ENCODE measurements around the gene TANK.

DNA sequence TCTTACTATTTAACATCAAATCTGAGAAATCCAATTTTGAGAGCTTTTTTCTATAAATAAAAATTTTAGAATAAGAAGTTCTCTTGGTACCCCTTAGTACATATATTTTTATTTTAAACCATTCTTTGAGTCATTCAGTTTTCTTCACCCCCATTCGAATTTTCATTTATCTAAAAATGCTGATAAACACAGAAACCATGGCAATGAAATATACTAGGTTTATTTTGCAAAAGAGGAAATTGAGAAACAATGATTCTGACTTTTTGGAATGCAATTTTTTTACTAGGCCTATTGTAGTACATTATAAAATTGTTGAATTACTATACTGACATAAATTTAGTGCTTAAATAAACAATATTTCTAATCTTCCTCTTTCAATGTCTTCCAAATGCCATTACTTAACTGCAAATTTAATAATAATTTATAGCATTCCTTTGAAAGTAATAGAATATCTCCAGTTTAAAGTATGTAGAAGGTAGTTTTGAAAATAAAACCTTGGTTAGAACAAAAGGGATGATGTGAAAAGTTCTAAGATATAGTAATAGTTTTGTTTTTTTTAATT lies 46.3 kb downstream of the TANK start:
- TF ChIP-seq POLR2AphosphoS5 (IDR thresholded peaks at IDR 0.05; ENCODE audit: low read depth) (no peak), CTCF (conservative IDR thresholded peaks at IDR 0.05; ENCODE audit: low read depth in 2 of 2) (no peak), EZH2 (IDR thresholded peaks at IDR 0.05; ENCODE audit: low read depth, unreplicated experiment) (no peak), CREB1 (CRISPR knock-in tag; IDR thresholded peaks at IDR 0.05; ENCODE audit: low read depth) (no peak), ZNF114 (CRISPR knock-in tag; IDR thresholded peaks at IDR 0.05) (no peak), STAT1 (IDR thresholded peaks at IDR 0.05; ENCODE audit: unreplicated experiment) (no peak), EZH2phosphoT487 (IDR thresholded peaks at IDR 0.05; ENCODE audit: unreplicated experiment) (no peak), JUNB (IDR thresholded peaks at IDR 0.05; ENCODE audit: unreplicated experiment) (no peak)
- TF ChIP-seq, protein P1, sequence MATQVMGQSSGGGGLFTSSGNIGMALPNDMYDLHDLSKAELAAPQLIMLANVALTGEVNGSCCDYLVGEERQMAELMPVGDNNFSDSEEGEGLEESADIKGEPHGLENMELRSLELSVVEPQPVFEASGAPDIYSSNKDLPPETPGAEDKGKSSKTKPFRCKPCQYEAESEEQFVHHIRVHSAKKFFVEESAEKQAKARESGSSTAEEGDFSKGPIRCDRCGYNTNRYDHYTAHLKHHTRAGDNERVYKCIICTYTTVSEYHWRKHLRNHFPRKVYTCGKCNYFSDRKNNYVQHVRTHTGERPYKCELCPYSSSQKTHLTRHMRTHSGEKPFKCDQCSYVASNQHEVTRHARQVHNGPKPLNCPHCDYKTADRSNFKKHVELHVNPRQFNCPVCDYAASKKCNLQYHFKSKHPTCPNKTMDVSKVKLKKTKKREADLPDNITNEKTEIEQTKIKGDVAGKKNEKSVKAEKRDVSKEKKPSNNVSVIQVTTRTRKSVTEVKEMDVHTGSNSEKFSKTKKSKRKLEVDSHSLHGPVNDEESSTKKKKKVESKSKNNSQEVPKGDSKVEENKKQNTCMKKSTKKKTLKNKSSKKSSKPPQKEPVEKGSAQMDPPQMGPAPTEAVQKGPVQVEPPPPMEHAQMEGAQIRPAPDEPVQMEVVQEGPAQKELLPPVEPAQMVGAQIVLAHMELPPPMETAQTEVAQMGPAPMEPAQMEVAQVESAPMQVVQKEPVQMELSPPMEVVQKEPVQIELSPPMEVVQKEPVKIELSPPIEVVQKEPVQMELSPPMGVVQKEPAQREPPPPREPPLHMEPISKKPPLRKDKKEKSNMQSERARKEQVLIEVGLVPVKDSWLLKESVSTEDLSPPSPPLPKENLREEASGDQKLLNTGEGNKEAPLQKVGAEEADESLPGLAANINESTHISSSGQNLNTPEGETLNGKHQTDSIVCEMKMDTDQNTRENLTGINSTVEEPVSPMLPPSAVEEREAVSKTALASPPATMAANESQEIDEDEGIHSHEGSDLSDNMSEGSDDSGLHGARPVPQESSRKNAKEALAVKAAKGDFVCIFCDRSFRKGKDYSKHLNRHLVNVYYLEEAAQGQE (IDR thresholded peaks at IDR 0.05; ENCODE audit: unreplicated experiment) = no peak
